Stimulated activated CD4-positive, alpha-beta T cell treated with anti-CD3 and anti-CD28 coated beads, Interleukin-1b, Interleukin-23, amount 100 ng/mL, for 24 hours (primary cell): Measurements from ENCODE around the gene FGF1.

Experiments used
- DNase-seq, 4 experiments: peaks; one replicate each; pipeline ENCODE4 v3.0.0-alpha.2; 2020; ENCODE audit warnings: low read depth in 4 of 4, low spot score in 1 of 4

The FGF1 gene

GRCh38 chr5:142585451-142585850, 100.4 kb downstream of the FGF1 start:
- DNase-seq: no peak

- DNase-seq: no peak
These were observed 101.0 kb downstream of the FGF1 start for GRCh38 chr5:142584891-142585290.

GRCh38 chr5:142578161-142578830, 107.6 kb downstream of the FGF1 start:
- no peak for DNase-seq

GRCh38 chr5:142576804-142577203, 109.1 kb downstream of the FGF1 start:
- no peak for DNase-seq

GRCh38 chr5:142576303-142576702, 109.6 kb downstream of the FGF1 start:
- DNase-seq: no peak

- no peak for DNase-seq
These were observed 113.9 kb downstream of the FGF1 start for GRCh38 chr5:142572006-142572405.

- no peak for DNase-seq
These were observed 114.5 kb downstream of the FGF1 start for GRCh38 chr5:142571371-142571770.

GRCh38 chr5:142569905-142570304, 116.0 kb downstream of the FGF1 start:
- no peak for DNase-seq

- DNase-seq: no peak
These were observed 116.9 kb downstream of the FGF1 start for GRCh38 chr5:142568996-142569335.

- DNase-seq: no peak
These were observed 117.5 kb downstream of the FGF1 start for GRCh38 chr5:142568283-142568995.

- DNase-seq: no peak
These were observed 124.3 kb downstream of the FGF1 start for GRCh38 chr5:142561486-142562097.

- no peak for DNase-seq
These were observed 124.9 kb downstream of the FGF1 start for GRCh38 chr5:142561029-142561428.

- DNase-seq: no peak
These were observed 133.8 kb downstream of the FGF1 start for GRCh38 chr5:142552107-142552506.

GRCh38 chr5:142551338-142552067, 134.4 kb downstream of the FGF1 start:
- DNase-seq: no peak

- no peak for DNase-seq
These were observed 135.4 kb downstream of the FGF1 start for GRCh38 chr5:142550471-142550870.

GRCh38 chr5:142549834-142550233, 136.1 kb downstream of the FGF1 start:
- DNase-seq: no peak

GRCh38 chr5:142548739-142549275, 137.1 kb downstream of the FGF1 start:
- DNase-seq: peak in 2 of 4 experiments; percentile 3 to 11

GRCh38 chr5:142547445-142548380, 138.2 kb downstream of the FGF1 start:
- no peak for DNase-seq

- DNase-seq: no peak
These were observed 140.1 kb downstream of the FGF1 start for GRCh38 chr5:142545650-142546322.
